IMR-90 (cell line): ENCODE data around the gene PDE4DIP. TPM values are rescaled to one million over a fixed set of nuclear protein-coding genes. Genes with fewer than 3 reads are reported as not detected.
"Not testable (repeated sequence)": the region's sequence is repeated elsewhere in the genome, so short reads cannot be mapped to it uniquely, and the experiment has no call there.

ENCODE experiments used
- ATAC-seq: fragments of 200-7000 bp; cut with Tn5 transposase; 2 replicates; pipeline ENCODE4 v1.9.1; 2020; ENCODE audit warnings: low read depth, mild to moderate bottlenecking, moderate library complexity
- BruUV-seq: library from RNA; stranded (reverse); fragments of 400-500 nt; replicated peaks from 2 replicates; lab custom pipeline; 2021; lab: Mats Ljungman, UMichigan
- CTCF ChIA-PET: fragments of 300-600 bp; formaldehyde crosslinking; extraction: SDS; loops from one replicate; lab custom pipeline; 2021; ENCODE audit warnings: antibody characterized with exemption; lab: Yijun Ruan, JAX
- POLR2A ChIA-PET: fragments of 300-600 bp; sonication (Branson Sonifier 250); formaldehyde crosslinking; loops from one replicate; lab custom pipeline; 2022; ENCODE audit warnings: antibody characterized with exemption; ENCODE audit not compliant: unreplicated experiment; lab: Charles Lee
- DNase-seq: peaks from one replicate; pipeline ENCODE4 v3.0.0; 2013
- H2AFZ ChIP-seq: replicated peaks from 2 replicates; pipeline ENCODE3; 2013; ENCODE audit warnings: low read length, mild to moderate bottlenecking; ENCODE audit not compliant: poor library complexity
- H2AK5ac ChIP-seq: 2 replicates; pipeline ENCODE4 v1.6.1; 2013; ENCODE audit warnings: low read depth, low read length, inconsistent platforms
- H2AK9ac ChIP-seq: replicated peaks from 2 replicates; pipeline ENCODE3; 2013; ENCODE audit warnings: mild to moderate bottlenecking, low read depth, low read length, moderate library complexity; ENCODE audit not compliant: poor library complexity
- H2BK120ac ChIP-seq: 2 replicates; pipeline ENCODE4 v1.6.1; 2013; ENCODE audit warnings: low read depth, low read length, inconsistent platforms
- H2BK15ac ChIP-seq: 3 replicates; pipeline ENCODE4 v1.6.1; 2013; ENCODE audit warnings: low read depth, low read length, inconsistent platforms
- H2BK20ac ChIP-seq: 2 replicates; pipeline ENCODE4 v1.6.1; 2013; ENCODE audit warnings: low read depth, mild to moderate bottlenecking, inconsistent platforms, low read length, moderate library complexity
- H2BK5ac ChIP-seq: 2 replicates; pipeline ENCODE4 v1.6.1; 2013; ENCODE audit warnings: mild to moderate bottlenecking, low read depth, low read length, inconsistent platforms; ENCODE audit not compliant: poor library complexity, severe bottlenecking
- H3K14ac ChIP-seq: replicated peaks from 2 replicates; pipeline ENCODE4 v1.6.1; 2013; ENCODE audit warnings: low read depth, low read length, inconsistent platforms
- H3K18ac ChIP-seq: 2 replicates; pipeline ENCODE4 v1.6.1; 2013; ENCODE audit warnings: low read depth, low read length, control low read depth
- H3K23ac ChIP-seq: 2 replicates; pipeline ENCODE4 v1.6.1; 2013; ENCODE audit warnings: low read depth, low read length, inconsistent platforms
- H3K27ac ChIP-seq: 2 replicates; pipeline ENCODE4 v1.5.1; 2013; ENCODE audit warnings: mild to moderate bottlenecking, control low read depth, low read length; ENCODE audit not compliant: insufficient read depth
- H3K27me3 ChIP-seq: 2 replicates; pipeline ENCODE4 v1.6.1; 2013; ENCODE audit warnings: low read length; ENCODE audit not compliant: control insufficient read depth, insufficient read depth
- H3K36me3 ChIP-seq: 2 replicates; pipeline ENCODE4 v1.6.1; 2013; ENCODE audit warnings: low read length, mixed read lengths; ENCODE audit not compliant: control insufficient read depth, insufficient read depth
- H3K4ac ChIP-seq: 2 replicates; pipeline ENCODE4 v1.6.1; 2013; ENCODE audit warnings: low read depth, low read length, inconsistent platforms
- H3K4me1 ChIP-seq: 2 replicates; pipeline ENCODE4 v1.6.1; 2013; ENCODE audit warnings: low read length, mixed read lengths; ENCODE audit not compliant: control insufficient read depth, insufficient read depth
- H3K4me2 ChIP-seq: 2 replicates; pipeline ENCODE4 v1.6.1; 2013; ENCODE audit warnings: low read depth, mild to moderate bottlenecking, control low read depth, low read length, moderate library complexity
- H3K4me3 ChIP-seq: 2 replicates; pipeline ENCODE4 v1.5.1; 2013; ENCODE audit warnings: low read depth, mild to moderate bottlenecking, control low read depth, low read length, moderate library complexity; ENCODE audit not compliant: insufficient read depth
- H3K56ac ChIP-seq: 2 replicates; pipeline ENCODE4 v1.6.1; 2013; ENCODE audit warnings: low read length, inconsistent platforms; ENCODE audit not compliant: insufficient read depth; ENCODE audit errors: extremely low read depth
- H3K79me1 ChIP-seq, 2 experiments: 2 replicates each; pipeline ENCODE4 v1.6.1; 2013; ENCODE audit warnings: low read length in 2 of 2, inconsistent platforms in 1 of 2, low read depth in 1 of 2
- H3K9ac ChIP-seq: 2 replicates; pipeline ENCODE4 v1.6.1; 2013; ENCODE audit warnings: low read depth, low read length, control low read depth
- H3K9me1 ChIP-seq: 2 replicates; pipeline ENCODE4 v1.6.1; 2013; ENCODE audit warnings: low read length, inconsistent platforms; ENCODE audit not compliant: insufficient read depth
- H3K9me3 ChIP-seq: 2 replicates; pipeline ENCODE4 v1.6.1; 2013; ENCODE audit warnings: low read length; ENCODE audit not compliant: control insufficient read depth, insufficient read depth
- H4K20me1 ChIP-seq: 2 replicates; pipeline ENCODE4 v1.6.1; 2013; ENCODE audit warnings: low read length, inconsistent platforms; ENCODE audit not compliant: insufficient read depth
- H4K5ac ChIP-seq: 2 replicates; pipeline ENCODE4 v1.6.1; 2013; ENCODE audit warnings: mild to moderate bottlenecking, low read depth, low read length, control low read depth
- H4K8ac ChIP-seq, 2 experiments: 2 replicates each; pipeline ENCODE4 v1.6.1; 2013; ENCODE audit warnings: low read depth in 2 of 2, low read length in 2 of 2, control low read depth in 1 of 2, inconsistent platforms in 1 of 2
- H4K91ac ChIP-seq: 2 replicates; pipeline ENCODE4 v1.6.1; 2013; ENCODE audit warnings: low read depth, low read length, inconsistent platforms; ENCODE audit not compliant: insufficient read depth
- WGBS, 2 experiments: methylation state at CpG; one replicate each; pipeline versions ENCODE4 v1.1.5 to v1.1.7; 2013; ENCODE audit warnings: missing lambda C conversion rate in 2 of 2; ENCODE audit not compliant: insufficient read length in 1 of 2; ENCODE audit errors: extremely low coverage in 2 of 2; 5-methylcytosine and 5-hydroxymethylcytosine counted together
- dilution Hi-C: fragments of 300-500 bp; cut with HindIII; formaldehyde crosslinking; loops from one replicate; pipeline ENCODE4 v1.14.3; 2018; ENCODE audit warnings: low sequenced_read_pairs; ENCODE audit not compliant: unreplicated experiment
- in situ Hi-C: fragments of 300-500 bp; cut with MboI; formaldehyde crosslinking; loops from 3 replicates; pipeline ENCODE4 v1.14.3; 2019; ENCODE audit warnings: low sequenced_read_pairs, inconsistent platforms, mixed read lengths
- intact Hi-C: fragments of 100-400 bp; cut with micrococcal nuclease; formaldehyde crosslinking; loops from 2 replicates; pipeline ENCODE4 v1.10.0; 2022
- polyA plus RNA-seq, 3 experiments: library from polyadenylated mRNA; depleted of rRNA; stranded (reverse); fragments of >200 nt; gene quantifications; 2 replicates each; pipeline ENCODE4 v1.2.3, GENCODE V29; 2012; ENCODE audit warnings: low replicate concordance in 1 of 3
- total RNA-seq: library from RNA; depleted of rRNA; stranded (reverse); fragments of >200 nt; gene quantifications from 2 replicates; pipeline ENCODE4 v1.2.3, GENCODE V29; 2012

PDE4DIP gene
- total and polyA plus RNA-seq, 2 of the 4 experiments (the other 2 are of a cell fraction), result 36.7 to 74.4 TPM

- in situ Hi-C loops, result not testable (repeated sequence)
- WGBS, 2 experiments, result no CpG with 5 or more reads among the region's 5 CpGs
Measured at GRCh38 chr1:148900026-148900425, 55.8 kb downstream of the PDE4DIP start.

GRCh38 chr1:148900691-148901090 is 56.5 kb downstream of the PDE4DIP start:
- H3K4me1 ChIP-seq, H3K18ac ChIP-seq, H3K4me2 ChIP-seq, H3K9me1 ChIP-seq, H2BK20ac ChIP-seq, H3K36me3 ChIP-seq, BruUV-seq, H2BK5ac ChIP-seq, dilution Hi-C loops, H2AFZ ChIP-seq, H3K27ac ChIP-seq, DNase-seq, H3K9ac ChIP-seq, H3K4ac ChIP-seq, H3K23ac ChIP-seq, H3K79me1 ChIP-seq, H4K5ac ChIP-seq, H3K14ac ChIP-seq, POLR2A ChIA-PET, ATAC-seq, intact Hi-C loops, H2AK9ac ChIP-seq, H2BK120ac ChIP-seq, CTCF ChIA-PET, H3K27me3 ChIP-seq, H3K56ac ChIP-seq, H3K9me3 ChIP-seq, in situ Hi-C loops, H4K20me1 ChIP-seq, H2AK5ac ChIP-seq, H4K91ac ChIP-seq, H3K4me3 ChIP-seq, H4K8ac ChIP-seq, H2BK15ac ChIP-seq: not testable (repeated sequence)
- no CpG with 5 or more reads among the region's 3 CpGs for WGBS, 2 experiments

More at GRCh38 chr1:148900026-148900425, 55.8 kb downstream of the PDE4DIP start:
- H4K20me1 ChIP-seq, H3K9ac ChIP-seq, ATAC-seq, H4K5ac ChIP-seq, H3K4me1 ChIP-seq, H3K36me3 ChIP-seq, POLR2A ChIA-PET, H2AK5ac ChIP-seq, H2BK15ac ChIP-seq, H2BK120ac ChIP-seq, H2BK20ac ChIP-seq, H3K14ac ChIP-seq, dilution Hi-C loops, H3K56ac ChIP-seq, H3K4ac ChIP-seq, CTCF ChIA-PET, BruUV-seq, H2BK5ac ChIP-seq, H3K18ac ChIP-seq, H3K4me2 ChIP-seq, H4K8ac ChIP-seq, H2AFZ ChIP-seq, H3K27me3 ChIP-seq, H3K4me3 ChIP-seq, H3K27ac ChIP-seq, H3K79me1 ChIP-seq, H2AK9ac ChIP-seq, intact Hi-C loops, H3K9me1 ChIP-seq, H3K9me3 ChIP-seq, H4K91ac ChIP-seq, DNase-seq, H3K23ac ChIP-seq: not testable (repeated sequence)
